GM18499 (cell line): ENCODE data around the gene CAMTA1.

Experiments
- ATAC-seq: cut with Tn5 transposase; IDR thresholded peaks from one replicate; pipeline ENCODE4 v1.9.1; 2021; ENCODE audit warnings: moderate number of reproducible peaks; ENCODE audit not compliant: insufficient read depth, unreplicated experiment

The CAMTA1 gene

GRCh38 chr1:7422966-7423365 lies 637.7 kb downstream of the CAMTA1 start:
- ATAC-seq, result no peak

- ATAC-seq, result no peak
Measured at GRCh38 chr1:7424352-7424890, 639.2 kb downstream of the CAMTA1 start.

GRCh38 chr1:7425229-7425628 lies 640.0 kb downstream of the CAMTA1 start:
- ATAC-seq, result no peak

DNA sequence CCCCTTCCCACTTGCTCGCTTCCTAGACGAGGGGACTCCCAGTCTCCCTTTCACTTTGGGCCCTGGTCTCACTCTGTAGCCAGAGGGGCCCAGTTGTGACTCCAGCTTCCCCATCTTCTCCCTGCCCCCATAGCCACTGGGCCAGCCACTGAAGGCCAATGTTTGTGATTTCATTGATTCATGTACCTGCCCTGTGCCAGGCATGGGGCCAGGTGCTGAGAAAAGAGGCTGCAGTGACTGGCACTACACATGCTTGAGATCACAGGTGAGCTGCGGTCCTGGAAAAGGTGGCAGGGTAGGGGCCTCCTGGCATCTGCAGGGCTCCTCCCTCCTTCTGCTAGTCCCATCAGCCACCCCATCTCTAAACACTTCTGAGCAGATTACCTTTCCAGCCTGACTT lies 640.5 kb downstream of the CAMTA1 start:
- ATAC-seq, result no peak

GRCh38 chr1:7426780-7427604 lies 641.7 kb downstream of the CAMTA1 start:
- no peak for ATAC-seq

GRCh38 chr1:7427605-7428300 lies 642.5 kb downstream of the CAMTA1 start:
- no peak for ATAC-seq

DNA sequence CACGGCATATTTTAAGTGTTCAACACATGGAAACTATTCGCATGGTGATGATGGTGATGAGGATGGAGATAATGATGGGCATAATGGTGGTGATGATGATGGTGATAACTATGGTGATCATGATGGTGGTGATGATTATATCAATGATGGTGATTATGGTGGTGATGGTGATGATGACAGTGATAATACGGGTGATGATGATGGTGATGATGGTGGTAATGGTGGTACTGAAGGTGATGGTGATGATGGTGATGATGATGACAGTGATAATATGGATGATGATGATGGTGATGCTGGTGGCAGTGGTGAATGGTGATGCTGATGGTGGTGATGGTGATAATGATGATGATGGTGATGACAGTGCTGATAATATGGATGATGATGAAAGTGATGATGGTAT lies 644.0 kb downstream of the CAMTA1 start:
- ATAC-seq, result no peak

DNA sequence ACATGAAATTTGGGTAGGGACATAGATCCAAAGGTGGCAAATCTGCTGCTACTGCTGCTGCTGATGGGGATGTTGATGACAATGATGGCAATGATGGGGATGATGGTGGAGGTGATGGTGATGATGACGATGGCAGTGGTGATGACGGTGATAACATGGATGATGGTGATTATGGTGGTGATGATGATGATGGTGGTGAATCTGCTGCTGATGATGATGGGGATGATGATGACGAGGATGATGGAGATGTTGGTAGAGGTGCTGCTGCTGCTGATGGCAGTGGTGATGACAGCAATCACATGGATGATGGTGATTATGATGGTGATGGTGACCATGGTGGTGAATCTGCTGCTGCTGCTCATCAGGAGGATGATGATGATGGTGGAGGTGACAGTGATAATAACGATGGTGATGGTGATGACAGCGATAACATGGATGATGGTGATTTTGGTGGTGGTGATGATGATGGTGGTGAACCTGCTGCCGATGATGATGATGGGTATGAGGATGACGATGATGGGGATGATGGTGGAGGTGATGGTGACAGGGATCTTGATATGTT lies 644.9 kb downstream of the CAMTA1 start:
- ATAC-seq, result no peak

DNA sequence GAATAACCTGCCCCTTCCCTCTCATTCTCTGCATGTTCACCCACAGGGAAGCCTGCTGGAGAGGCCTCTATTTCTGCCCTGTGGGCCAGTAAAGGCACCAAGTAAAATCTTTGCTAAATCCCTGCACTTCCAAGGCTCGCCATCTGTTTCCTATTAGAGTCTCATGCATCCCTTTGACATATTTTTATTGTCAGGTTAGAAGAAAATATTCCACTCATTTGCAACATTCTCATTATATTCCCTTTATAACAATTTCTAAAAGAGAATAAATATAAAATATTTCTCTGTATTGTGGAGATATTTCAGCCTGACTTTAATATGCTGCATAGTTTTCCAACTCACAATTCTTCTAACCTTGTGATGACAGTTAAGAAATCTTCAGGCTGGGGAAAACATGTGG lies 645.4 kb downstream of the CAMTA1 start:
- ATAC-seq, result no peak

GRCh38 chr1:7432102-7432899 lies 647.0 kb downstream of the CAMTA1 start:
- ATAC-seq, result no peak

DNA sequence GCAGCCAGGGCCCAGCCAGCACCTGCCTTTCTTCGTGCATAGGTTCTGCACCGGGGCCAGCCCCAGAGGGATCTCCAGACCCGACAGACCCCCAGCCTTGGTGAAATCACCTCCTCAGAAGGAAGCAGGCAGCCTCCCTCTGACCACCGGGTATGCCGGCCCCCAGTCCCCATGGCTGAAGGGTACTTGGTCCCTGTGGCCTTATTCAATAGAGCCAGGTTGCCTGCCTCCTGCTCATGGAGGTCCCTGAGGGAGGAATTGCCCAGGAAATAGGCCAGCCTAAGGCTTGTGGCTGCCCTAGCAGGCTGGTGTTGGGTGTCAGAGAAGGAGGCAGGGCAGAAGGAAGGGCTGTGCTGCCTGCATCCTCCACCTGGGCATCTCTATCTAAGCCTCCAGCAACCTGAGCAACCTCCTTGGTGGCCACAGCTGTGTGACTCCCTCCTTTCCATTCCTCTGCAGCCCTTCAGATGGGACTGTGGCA lies 647.7 kb downstream of the CAMTA1 start:
- ATAC-seq, result no peak

GRCh38 chr1:7434566-7434965 lies 649.3 kb downstream of the CAMTA1 start:
- ATAC-seq, result no peak

- ATAC-seq, result no peak
Measured at GRCh38 chr1:7435276-7436055, 650.2 kb downstream of the CAMTA1 start.

GRCh38 chr1:7436056-7437005 lies 651.1 kb downstream of the CAMTA1 start:
- no peak for ATAC-seq

DNA sequence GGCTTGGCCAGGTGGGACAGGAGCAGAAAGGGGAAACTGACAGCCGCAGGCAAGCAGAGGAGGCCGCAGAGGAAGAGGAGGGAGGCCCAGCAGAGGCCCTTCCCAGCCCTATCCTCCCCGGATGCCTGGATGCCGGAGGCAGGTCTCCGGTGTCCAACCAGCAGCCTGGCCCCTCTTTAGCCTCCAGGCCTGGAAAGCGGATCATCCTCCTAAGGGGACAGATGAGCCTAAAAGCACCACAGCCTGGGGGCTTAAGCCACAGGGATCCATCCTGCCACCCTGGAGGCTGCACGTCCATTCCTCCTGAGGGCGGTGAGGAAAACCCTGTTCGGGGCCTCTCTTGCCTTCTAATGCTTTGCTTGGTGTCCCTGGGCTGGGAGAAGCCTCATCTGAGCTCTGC lies 651.8 kb downstream of the CAMTA1 start:
- no peak for ATAC-seq

DNA sequence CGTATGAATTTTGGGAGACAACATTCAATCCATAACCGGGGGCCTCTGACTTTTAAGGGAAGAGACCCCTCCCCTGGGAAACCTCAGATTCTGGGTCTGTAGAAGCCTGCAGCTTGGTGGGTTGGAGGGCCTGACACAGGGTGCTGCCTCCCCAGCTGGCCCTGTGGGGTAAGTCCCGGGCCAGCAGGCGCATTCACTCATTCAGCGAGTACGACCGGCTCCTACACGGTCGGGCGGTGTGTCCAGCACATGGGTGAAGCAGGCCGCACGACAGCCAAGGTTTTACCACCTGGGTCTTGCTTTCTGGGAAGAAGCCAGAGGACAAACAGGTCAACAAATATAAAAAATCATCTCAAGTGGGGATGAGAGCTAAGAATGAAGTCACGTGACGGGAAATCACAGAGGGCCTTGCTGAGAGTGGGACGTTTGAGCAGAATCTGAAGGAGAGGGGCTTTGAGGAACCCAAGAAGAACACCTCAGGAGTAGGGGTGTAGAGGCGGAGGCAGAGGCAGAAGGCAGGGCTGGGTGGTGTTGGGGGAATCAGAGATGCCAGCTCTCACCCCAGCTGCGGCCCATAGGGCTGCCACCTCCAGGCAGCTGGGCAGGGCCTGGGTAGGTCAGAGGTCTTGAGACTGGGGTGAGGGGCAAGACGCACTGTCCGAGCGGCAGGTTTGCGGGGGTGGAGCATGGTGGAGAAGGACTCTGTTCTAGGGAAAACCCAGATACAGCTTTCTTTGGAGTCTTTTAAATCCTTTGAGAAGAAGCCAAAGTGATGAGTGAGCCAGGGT lies 652.5 kb downstream of the CAMTA1 start:
- ATAC-seq, result no peak

DNA sequence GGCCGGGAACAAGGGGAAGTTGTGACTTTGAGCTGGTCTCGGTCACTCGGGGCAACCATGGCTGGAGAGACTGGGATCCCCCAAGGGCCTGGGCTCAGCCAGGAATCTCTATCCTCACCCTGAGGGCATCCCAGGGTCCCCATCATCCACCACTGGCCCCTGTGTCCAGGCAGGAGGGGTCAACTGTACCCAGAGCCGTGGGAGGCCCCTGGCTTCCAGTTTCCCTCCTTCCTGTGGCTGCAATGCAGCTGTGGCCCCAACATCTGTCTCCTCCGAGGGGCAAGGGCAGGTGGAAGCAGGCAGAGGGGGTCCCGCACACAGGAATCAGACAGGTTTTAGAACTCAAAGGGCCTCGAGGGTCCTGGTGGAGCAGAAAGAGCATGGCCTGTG lies 653.1 kb downstream of the CAMTA1 start:
- no peak for ATAC-seq
